ENCODE measurements around the gene PYY.

GRCh38 chr17:43918026-43918389, 35.7 kb downstream of the PYY start:
- TF ChIP-seq, protein P1, sequence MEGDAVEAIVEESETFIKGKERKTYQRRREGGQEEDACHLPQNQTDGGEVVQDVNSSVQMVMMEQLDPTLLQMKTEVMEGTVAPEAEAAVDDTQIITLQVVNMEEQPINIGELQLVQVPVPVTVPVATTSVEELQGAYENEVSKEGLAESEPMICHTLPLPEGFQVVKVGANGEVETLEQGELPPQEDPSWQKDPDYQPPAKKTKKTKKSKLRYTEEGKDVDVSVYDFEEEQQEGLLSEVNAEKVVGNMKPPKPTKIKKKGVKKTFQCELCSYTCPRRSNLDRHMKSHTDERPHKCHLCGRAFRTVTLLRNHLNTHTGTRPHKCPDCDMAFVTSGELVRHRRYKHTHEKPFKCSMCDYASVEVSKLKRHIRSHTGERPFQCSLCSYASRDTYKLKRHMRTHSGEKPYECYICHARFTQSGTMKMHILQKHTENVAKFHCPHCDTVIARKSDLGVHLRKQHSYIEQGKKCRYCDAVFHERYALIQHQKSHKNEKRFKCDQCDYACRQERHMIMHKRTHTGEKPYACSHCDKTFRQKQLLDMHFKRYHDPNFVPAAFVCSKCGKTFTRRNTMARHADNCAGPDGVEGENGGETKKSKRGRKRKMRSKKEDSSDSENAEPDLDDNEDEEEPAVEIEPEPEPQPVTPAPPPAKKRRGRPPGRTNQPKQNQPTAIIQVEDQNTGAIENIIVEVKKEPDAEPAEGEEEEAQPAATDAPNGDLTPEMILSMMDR (IDR thresholded peaks at IDR 0.05), result no peak
- no peak for TF ChIP-seq SIN3A (IDR thresholded peaks at IDR 0.05; ENCODE audit: borderline replicate concordance, insufficient read depth, low read depth, low read length)
